GM13976 (cell line): ENCODE data around the gene SMYD3.

Source experiments
- DNase-seq: peaks from one replicate; pipeline ENCODE4 v3.0.0; 2012; ENCODE audit warnings: low spot score
- CTCF ChIP-seq: IDR thresholded peaks from 2 replicates; pipeline ENCODE4 v1.5.1; 2012; ENCODE audit warnings: borderline replicate concordance, mild to moderate bottlenecking; ENCODE audit not compliant: insufficient read depth; ENCODE audit errors: extremely low read depth, missing control alignments, control extremely low read depth
- in situ Hi-C: fragments of 300-500 bp; cut with MboI; formaldehyde crosslinking; loops from one replicate; pipeline ENCODE4 v1.12.0; 2022; ENCODE audit warnings: low sequenced_read_pairs, mixed read lengths, inconsistent platforms; ENCODE audit not compliant: unreplicated experiment

The SMYD3 gene

GRCh38 chr1:245772739-245773138 lies 734.3 kb downstream of the SMYD3 start:
- no peak for DNase-seq
- in situ Hi-C loops = no loop called here
- TF ChIP-seq CTCF = no peak

- in situ Hi-C loops = no loop called here
- TF ChIP-seq CTCF = no peak
- no peak for DNase-seq
These were observed 734.8 kb downstream of the SMYD3 start for GRCh38 chr1:245772325-245772724.

GRCh38 chr1:245771511-245772281 lies 735.4 kb downstream of the SMYD3 start:
- DNase-seq = no peak
- no peak for TF ChIP-seq CTCF
- in situ Hi-C loops = no loop called here

GRCh38 chr1:245770156-245770555 lies 736.9 kb downstream of the SMYD3 start:
- no peak for DNase-seq
- in situ Hi-C loops = no loop called here

GRCh38 chr1:245768596-245768995 lies 738.5 kb downstream of the SMYD3 start:
- no peak for TF ChIP-seq CTCF
- in situ Hi-C loops = no loop called here
- no peak for DNase-seq

More at GRCh38 chr1:245770156-245770555, 736.9 kb downstream of the SMYD3 start:
- no peak for TF ChIP-seq CTCF

GRCh38 chr1:245765230-245766000 lies 741.7 kb downstream of the SMYD3 start:
- DNase-seq = no peak
- in situ Hi-C loops = no loop called here
- no peak for TF ChIP-seq CTCF
